NCI-H2029 (cell line): Measurements from ENCODE around the gene MARK3.

Experiments used
- DNase-seq: peaks from one replicate; lab custom pipeline; 2025; lab: John Stamatoyannopoulos, UW

Gene MARK3

DNA sequence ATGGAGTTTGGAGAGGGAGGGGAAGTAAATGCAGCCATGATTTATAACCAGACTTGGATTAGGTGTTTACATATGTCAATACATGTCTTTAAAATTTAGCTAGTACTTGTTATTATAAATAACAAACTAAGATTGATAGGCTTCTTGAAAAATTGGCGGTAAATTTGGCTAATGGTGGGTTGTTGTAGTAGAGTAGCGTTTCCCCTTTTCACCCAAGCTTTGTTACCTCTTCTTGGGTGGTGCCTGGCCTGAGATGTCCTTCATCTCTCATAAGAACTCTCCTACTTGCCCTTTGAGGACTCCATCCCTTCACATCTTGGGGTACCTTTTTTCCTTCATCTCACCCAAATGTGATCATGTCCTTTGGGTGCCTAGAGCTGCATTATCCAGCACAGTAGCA is 11.2 kb downstream of the MARK3 start:
- no peak for DNase-seq

DNA sequence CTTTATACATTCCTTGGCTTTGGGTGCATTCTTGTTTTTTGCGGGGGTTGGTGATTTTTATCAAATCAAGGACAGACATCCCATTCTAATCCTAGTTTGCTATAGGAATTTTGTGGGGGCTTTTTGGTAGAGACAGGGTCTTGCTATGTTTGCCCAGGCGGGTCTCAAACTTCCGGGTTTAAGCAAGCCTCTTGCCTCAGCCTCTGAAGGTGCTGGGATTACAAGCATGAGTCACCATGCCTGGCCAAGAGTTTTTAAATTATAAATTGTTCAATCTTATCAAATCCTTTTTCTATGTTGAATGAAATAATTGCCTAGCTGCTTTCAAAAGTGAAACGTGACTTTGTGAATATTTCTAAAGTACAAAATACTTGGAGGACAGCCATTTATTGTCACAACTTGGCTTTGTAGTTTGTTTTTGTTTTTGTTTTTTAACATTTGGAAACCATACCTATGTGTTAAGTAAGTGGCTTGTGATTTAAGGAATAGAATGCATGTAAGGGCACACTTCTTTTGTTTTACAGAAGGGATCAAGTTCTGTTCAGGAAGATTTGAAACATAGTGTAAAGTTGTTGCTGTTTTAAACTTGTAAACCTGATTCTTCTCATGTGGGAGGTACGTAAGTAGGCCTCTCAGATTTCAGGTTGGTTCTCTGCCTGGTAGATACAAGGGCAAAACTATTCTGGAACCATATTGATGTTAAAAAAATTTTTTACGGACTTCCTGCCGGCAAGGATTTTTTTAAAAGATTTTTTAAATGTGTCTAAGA is 13.4 kb downstream of the MARK3 start:
- no peak for DNase-seq

DNA sequence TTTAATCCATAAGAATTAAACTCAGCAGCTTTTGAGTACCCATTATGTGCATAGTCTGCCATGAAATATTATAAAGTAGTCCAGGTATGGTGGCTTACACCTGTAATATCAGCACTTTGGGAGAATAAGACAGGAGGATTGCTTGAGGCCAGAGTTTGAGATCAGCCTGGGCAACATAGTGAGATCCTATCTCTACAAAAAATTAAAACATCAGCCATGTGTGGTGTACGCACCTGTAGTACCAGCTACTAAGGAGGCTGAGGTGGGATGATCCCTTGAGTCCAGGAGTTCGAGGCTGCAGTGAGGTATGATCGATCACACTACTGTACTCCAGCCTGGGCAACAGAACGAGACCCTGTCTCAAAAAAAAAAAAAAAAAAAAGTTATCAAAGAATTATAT is 15.3 kb downstream of the MARK3 start:
- DNase-seq: no peak

DNA sequence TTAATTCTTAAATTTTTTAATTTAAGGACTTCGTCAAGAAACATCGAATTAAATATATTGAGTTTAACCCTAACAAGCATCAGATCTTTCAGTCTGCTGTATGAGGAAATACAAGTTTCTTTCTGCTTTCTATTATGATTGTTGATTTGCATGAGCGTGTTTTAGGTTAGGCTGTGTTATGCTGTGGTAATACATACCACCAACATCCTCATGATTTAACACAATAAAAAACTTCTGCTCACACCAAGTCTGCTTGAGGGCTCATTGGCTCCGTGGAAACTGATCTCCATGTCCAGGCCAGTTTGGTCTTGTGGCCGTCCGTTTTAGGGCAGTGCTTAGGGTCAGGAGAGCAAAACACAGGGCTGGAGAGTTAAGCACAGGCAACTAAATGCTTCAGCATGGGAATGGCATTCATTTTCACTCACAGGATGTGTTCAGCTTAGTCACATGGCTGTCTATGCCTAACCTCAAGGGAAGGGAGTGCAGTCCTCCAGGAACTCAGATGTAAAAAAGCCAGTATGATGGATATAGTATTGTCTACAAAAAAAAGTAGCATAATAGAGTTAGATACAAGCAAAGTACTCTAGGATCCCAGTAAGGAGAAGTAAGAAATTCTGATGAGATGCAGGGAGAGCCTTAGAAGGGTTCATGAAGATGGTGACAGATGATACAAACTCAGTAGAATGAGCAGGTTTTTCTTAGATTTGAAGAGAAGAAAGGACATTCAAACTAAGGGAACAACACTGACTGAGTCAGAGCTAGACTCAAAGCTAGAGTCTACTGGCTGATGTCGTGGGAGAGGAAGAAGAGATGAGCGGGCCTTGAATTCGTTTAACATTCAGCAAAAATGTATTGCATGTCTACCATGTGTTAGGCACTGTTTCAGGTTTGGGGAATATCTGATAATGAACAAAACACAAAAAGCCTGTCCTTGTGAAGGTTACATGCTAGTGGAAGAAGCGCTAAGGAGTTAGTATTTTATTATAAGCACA is 16.3 kb downstream of the MARK3 start:
- DNase-seq: no peak

DNA sequence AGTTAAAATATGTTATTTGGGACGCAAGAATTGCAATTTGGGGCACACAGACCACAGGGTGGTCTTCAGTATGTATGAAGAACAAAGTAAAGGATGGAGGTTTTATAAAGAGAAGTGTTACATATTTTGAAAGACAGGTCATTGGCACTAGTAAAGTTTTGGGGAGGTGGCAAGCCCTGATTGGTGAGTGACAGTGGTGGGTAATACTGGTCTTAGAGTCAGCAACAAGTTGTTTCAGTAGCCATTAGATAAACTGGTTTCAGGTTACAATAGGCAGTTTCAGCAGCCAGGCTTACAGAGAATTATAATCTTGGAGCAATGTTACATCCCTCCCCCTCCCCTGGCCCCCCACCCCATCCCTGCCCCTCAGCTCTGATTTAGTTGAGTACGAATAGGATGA is 17.5 kb downstream of the MARK3 start:
- no peak for DNase-seq

DNA sequence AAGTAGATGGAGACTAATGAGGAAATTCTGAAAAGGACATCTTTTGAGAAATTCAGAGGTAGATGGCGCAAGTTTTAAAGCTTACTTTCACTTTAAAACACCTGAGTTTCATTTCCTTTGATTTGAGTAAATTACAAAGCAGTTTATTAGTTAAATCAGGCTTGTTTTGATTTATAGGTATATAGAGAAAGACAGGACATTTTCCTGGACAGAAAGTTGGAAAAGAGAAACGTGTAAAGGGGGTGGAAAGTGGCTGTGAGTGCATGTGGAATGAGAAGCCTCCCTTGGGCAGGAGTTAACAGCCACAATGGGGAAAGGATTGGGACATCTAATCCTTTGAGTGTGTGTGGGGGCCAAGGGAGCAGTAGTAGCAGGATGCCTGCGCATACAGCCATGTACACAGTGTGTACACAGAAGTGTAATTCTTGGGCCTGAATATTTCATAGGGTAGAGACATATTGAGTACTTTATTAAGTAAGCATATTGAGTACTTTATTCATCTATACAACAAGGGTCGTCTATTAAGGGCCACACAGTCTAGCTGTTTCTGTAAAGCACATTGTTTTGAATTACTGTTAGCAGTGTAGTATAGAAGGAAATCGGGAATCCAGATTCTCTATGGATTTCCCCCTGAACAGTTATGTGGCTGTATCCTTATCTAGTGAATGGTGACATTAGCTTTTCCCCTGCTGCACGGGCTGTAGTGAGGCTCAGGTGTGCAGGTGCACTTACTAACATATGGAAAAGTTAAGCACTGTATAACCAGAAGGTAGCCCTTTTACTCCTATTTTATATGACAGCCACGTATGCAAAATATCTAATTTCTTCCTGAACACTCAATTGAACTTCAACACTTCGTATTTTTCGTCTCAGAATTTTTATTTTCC is 19.1 kb downstream of the MARK3 start:
- DNase-seq: no peak

DNA sequence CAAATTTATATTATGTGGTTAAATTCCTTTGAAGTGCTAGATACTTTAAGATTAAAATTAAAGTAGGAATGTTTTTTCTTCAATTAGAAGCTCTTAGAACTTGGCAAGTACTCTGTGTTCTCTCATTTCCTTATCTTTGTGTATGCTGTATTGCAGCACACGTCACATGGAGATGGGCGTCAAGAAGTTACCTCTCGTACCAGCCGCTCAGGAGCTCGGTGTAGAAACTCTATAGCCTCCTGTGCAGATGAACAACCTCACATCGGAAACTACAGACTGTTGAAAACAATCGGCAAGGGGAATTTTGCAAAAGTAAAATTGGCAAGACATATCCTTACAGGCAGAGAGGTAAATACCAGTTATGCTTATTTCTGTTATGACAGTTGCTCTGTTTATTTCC is 19.7 kb downstream of the MARK3 start:
- DNase-seq: no peak

DNA sequence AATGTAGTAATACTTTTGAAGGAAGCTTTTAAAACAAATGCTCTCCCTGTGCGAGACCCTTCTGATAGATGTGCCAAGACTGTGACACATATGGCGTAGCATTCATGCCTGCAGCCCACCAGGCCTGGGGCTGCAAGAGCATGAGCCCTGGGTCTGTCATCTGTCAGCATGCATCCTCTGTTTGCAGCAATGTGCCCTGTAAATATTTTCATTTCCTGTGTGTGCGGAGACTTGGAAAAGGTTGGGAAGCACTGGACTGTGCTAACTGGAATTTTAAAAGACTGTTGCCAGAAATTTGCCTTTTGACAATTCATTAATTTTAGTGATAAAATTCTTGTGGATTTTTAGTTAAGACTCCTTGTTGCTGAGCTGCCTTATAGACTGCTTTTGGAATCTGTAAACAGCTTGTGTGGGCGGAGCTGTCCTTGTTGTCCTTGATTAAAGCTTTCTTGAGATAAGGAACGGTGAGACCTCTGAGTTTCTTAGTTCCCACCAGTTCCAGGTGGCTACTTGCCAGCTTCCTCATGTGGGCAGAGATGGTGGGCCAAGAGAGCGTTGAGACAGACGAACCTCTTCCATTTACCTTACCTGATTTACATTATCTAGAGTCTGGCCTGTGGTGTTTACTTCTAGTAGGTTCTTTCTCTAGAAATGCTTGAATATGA is 23.4 kb downstream of the MARK3 start:
- no peak for DNase-seq

DNA sequence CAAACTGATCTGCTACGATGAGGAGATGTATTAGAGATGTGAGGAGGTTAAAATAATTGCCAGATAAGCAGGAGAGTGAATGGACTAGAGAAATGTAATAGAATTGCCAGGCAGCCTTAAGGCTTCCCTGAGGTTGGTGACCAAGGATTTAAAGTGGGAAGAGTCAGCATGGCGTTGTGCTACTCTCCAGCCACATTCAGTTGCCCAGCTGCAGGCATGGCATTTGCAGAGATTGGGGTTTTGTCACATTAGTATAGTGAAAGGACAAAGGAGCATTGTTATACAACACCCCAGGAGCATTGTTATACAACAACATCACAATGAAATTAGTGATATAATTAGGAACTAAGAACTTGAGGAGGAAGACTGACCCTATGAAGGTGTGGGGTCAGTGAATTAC is 31.7 kb downstream of the MARK3 start:
- DNase-seq: no peak

DNA sequence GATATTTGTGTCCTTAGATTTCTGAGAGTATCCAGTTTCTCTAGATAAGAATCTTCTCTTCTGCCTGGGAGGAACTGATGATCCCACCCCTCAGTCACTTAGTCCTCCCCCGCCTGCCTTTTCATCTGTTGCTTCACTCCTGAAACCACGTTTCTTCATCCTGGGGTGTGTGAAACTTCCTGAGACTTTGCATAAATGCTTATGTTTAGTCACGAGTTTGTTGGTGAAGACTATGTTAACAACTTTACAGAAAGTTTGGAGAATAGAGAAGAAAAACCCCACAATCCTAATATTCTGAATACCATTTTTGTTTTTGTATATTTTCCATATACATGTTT is 33.2 kb downstream of the MARK3 start:
- DNase-seq: no peak

DNA sequence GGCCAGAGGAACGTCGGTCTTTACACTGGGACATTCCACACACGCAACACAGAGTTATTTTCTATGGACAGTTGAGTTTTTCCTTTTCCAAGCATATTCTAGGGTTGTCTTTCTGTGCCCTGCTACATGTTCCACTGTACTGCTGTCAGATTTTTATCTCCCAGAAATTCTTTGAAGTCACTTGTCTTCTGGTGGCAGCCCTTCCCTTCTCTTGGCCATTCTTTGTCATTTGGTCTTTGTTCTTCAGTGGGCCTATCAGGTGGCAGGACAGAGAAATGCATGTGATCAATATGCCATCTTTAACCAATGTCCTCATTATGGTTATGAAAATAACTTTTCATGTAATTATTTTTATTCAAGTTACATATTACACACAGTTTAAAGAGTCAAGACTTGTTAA is 36.3 kb downstream of the MARK3 start:
- no peak for DNase-seq

DNA sequence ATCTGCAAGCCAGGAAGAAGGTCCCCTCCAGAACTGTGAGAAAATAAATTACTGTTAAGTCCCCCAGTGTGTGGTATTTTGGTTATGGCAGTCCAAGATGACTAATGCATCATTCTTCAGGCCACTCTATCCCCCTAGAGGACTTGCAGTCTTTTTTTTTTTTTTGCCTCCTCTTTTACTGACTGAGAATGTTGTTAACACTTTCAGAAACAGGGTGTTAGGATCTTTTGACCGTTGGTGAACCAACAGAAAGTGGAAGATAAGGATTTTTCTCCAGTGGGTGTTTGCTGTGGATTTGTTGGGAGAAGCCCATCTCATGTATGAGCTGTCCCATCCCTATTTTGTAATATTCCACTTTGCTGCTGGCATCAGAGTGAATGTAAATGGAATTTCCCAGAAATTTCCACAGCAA is 37.8 kb downstream of the MARK3 start:
- no peak for DNase-seq

DNA sequence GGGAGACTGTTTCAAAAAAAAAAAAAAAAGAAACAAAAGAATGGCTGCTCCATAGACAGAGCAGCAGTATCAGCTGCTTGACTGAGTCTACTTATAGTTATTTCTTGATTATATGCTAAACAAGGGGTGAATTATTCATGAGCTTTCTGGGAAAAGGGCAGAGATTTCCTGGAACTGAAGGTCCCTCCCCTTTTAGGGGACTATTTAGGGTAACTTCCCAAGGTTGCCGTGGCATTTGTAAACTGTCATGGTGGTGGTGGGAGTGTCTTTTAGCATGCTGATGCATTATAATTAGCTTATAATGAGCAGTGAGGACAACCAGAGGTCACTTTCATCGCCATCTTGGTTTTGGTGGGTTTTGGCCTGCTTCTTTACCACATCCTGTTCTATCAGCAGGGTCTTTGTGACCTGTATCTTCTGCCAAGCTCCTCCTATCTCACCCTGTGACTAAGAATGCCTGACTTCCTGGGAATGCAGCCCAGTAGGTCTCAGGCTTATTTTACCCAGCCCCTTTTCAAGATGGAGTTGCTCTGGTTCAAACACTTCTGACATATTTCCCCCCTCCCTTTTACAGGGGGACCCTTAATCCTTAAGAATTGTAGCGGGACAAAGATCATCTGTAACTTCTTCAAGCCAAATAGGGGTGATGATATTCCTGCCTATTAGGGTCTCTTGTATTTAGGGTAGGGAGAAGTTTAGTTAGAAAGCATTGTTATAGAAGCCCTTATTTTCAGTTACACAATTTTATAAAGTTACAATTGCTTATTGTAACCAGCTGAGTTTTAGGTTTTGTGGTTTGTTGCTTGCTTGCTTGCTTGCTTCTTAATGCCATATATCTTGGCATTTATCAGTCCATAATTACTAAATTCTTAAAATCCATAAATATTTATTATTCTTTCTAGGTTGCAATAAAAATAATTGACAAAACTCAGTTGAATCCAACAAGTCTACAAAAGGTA is 42.5 kb downstream of the MARK3 start:
- peak; percentile 24 for DNase-seq

DNA sequence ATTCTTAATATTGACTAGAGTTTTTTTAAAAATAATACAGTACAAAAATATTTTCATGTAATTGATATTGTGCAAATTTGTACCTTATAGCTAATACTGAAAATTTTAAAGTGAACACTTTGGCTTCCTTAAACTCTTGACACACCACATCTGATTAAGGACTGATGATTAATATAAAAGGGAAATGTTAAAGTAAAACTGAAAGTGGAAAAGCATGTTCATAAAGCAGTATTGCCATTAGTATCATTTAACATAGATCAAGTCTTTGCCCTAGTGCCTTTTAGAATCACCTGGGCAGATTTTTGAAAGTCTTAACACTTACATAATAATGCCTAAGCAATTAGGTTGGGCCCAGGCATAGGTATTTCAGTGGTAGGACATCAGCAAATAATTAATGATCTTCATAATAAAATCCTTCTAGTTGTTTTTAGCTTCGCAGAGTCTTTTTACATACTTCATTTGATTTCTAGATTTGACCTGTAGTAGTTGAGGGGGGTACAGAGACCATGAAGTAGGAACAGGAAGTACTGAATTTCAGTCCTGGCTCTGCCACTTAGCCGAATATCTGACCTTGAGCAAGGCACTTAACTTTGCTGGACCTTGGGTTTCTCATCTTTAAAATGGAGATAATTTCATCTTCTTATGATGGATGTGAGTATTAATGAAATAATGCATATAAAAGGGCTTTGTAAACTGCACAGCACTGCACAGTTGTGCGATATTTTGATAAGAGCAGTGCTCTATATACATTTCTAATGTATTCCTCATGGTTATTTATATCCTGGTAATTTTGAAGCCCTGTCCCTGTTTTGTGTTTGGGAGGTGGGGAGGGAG is 43.7 kb downstream of the MARK3 start:
- no peak for DNase-seq

DNA sequence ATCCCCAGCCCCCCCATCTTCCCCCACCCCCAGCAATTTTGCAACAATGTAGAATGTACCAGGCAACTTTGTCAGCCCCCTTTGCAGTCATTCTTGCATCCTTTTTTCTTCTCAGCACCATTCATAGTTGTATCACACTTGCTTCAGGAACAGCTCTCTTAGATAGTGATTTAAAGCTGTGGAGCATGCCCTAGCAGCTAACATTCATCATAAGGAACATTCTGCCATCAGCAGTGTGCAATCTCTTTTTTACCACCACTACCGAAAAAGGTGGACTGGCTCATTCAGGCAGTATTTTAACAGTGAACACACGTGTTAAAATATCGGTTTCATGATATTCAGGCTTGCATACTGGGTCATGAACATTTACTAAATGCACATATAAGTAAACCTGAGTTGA is 45.1 kb downstream of the MARK3 start:
- DNase-seq: no peak

DNA sequence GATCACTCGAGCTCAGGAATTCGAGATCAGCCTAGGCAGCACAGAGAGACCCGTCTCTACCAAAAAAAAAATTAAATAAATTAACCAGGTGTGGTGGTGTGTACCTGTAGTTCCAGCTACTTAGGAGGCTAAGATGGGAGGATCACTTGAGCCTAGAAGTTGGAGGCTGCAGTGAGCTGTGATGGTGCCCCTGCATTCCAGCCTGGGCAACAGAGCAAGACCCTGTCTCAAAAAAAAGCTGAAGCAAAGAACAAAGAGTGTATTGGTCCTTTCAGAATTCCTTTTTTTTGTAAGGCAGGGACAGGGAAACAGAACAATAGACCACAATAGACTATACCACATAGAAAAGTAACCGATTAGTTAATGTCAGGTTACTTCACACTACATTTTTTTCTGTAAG is 47.4 kb downstream of the MARK3 start:
- no peak for DNase-seq

DNA sequence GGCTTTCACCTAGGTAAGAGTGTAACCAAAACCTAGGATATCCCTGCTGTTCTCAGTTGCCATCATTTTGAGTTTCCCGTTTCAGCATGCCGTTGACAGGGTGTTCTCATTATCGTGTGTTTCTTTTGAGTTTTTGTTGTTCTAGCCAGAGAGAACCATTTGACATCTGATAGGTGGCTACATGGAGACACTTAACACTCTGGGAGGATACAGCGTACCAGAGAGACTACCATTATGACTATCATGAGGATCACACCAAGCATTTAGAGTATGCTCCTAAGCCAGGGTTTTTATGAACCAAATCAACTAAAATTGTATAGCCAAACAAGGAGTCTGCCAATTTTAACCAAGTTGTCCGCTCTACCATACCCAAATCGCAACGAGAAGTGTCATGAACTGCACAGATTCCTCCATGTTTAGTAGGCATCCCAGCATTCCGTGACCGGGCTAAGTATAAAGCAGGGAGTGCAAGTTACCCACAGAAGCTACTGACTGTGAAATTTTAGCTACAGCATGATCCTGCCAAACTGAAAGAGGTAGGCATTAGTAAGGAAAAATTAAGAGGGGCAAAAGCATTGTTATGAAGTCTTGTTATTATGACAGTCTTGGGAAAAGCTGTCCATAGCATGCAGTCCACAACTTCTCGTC is 48.8 kb downstream of the MARK3 start:
- no peak for DNase-seq

DNA sequence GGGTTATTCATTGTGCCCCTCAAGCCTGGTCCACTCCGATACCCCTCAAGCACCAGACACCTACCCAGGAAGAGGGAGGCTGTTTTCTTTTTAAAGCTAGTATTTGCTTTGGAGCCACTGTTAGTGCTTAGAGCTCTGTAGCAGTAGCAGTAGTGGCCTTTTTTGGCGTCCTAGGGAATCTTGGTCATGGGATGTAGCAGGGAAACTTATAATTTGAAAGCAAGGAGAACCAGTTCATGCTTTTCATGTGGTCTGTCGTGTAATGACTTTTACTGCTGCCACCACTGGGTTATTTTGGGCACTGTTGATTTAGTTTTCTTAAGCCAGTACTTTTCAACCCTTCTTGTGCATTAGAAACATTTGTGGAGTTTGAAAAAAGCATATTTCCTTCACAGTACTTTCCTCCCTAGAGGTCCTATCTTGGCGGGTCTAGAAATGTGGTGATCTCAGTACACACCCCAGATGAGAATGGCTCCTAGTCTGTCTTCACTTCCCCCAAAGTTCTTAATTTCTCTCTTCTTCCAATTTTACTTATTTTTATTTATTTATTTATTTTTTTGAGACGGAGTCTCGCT is 49.7 kb downstream of the MARK3 start:
- no peak for DNase-seq

DNA sequence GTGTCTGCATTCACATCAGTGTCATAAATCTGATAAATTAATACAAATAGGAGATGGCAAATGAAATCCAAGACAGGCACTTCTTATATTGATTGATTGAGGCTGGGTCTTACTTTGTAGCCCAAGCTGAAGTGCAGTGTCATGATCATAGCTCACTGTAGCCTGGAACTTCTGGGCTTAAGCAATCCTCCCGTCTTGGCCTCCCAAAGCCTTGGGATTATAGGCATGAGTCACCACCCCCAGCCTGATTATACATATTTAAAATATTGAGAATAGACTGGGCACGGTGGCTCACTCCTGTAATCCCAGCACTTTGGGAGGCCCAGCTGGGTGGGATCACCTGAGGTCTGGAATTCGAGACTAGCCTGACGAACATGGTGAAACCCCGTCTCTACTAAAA is 51.3 kb downstream of the MARK3 start:
- DNase-seq: no peak
